ENCODE data around the gene SZRD1.

The SZRD1 gene

GRCh38 chr1:16440131-16440469 lies 73.1 kb downstream of the SZRD1 start:
- DNase-seq (ENCODE audit: low read depth), result no peak

GRCh38 chr1:16440470-16441281 lies 73.6 kb downstream of the SZRD1 start, which contains the start of gene NECAP2:
NECAP2 (plus strand) TSS chr1:16440724; CDS start chr1:16440762, 38 bp downstream.
- peak; percentile 78 for DNase-seq (ENCODE audit: low read depth)

- DNase-seq (ENCODE audit: low read depth), result no peak
Measured at GRCh38 chr1:16441282-16441665, 74.2 kb downstream of the SZRD1 start.

GRCh38 chr1:16442265-16442664 lies 75.2 kb downstream of the SZRD1 start:
- no peak for DNase-seq (ENCODE audit: low read depth)

GRCh38 chr1:16442941-16443340 lies 75.9 kb downstream of the SZRD1 start:
- no peak for DNase-seq (ENCODE audit: low read depth)

- DNase-seq (ENCODE audit: low read depth), result no peak
Measured at GRCh38 chr1:16443975-16444770, 77.1 kb downstream of the SZRD1 start.

- DNase-seq (ENCODE audit: low read depth), result no peak
Measured at GRCh38 chr1:16445052-16445451, 78.0 kb downstream of the SZRD1 start.

GRCh38 chr1:16446116-16446515 lies 79.1 kb downstream of the SZRD1 start:
- DNase-seq (ENCODE audit: low read depth), result no peak

- no peak for DNase-seq (ENCODE audit: low read depth)
Measured at GRCh38 chr1:16447641-16448040, 80.6 kb downstream of the SZRD1 start.

Data from T-helper 22 cell (primary cell).